Suprapubic skin (tissue), 3 donors: Measurements from ENCODE around the gene SLC48A1.

ENCODE experiments used
- CTCF ChIP-seq, 2 donors: fragments of 200-600 bp in 1 of 2; fragments of 450-650 bp in 1 of 2; sonication (generic) in 1 of 2; IDR thresholded peaks; one replicate each; pipeline ENCODE4 v1.5.1; 2016 to 2019; ENCODE audit warnings: antibody characterized with exemption in 2 of 2, mild to moderate bottlenecking in 1 of 2, moderate library complexity in 1 of 2
- POLR2AphosphoS5 ChIP-seq, 3 donors: sonication (generic); formaldehyde crosslinking; IDR thresholded peaks; one replicate each; pipeline ENCODE4 v1.6.1; 2017; ENCODE audit warnings: antibody characterized with exemption in 3 of 3

GRCh38 chr12:47802312-47802711 is 29.3 kb downstream of the SLC48A1 start:
- peak in 1 of 2 donors; percentile 31 for TF ChIP-seq CTCF (IDR thresholded peaks at IDR 0.05)
- TF ChIP-seq POLR2AphosphoS5 (IDR thresholded peaks at IDR 0.05), result no peak
